DOHH2 (cell line): ENCODE data around the gene TPM2.

Experiments
- CTCF ChIP-seq: fragments of 200-600 bp; sonication (generic); IDR thresholded peaks from one replicate; pipeline ENCODE4 v1.5.1; 2014; ENCODE audit warnings: antibody characterized with exemption, mild to moderate bottlenecking, low read depth, low read length; ENCODE audit not compliant: poor library complexity, severe bottlenecking
- EZH2phosphoT487 ChIP-seq: fragments of 200-600 bp; sonication (generic); IDR thresholded peaks from 2 replicates; pipeline ENCODE4 v1.6.1; 2017; ENCODE audit warnings: borderline replicate concordance, mild to moderate bottlenecking, antibody characterized with exemption, low read length, moderate library complexity, mixed read lengths

- TF ChIP-seq CTCF (no peak), EZH2phosphoT487 (no peak)
Observed at GRCh38 chr9:35683323-35683722, 6.4 kb downstream of the TPM2 start.
